ENCODE data around the gene CSNK1G1.
A peak's percentile ranks its signal among the peaks of the same experiment; 100 is the strongest.

The CSNK1G1 gene

GRCh38 chr15:64182859-64183370 is 173.1 kb downstream of the CSNK1G1 start:
- DNase-seq: no peak

GRCh38 chr15:64180235-64180824 is 175.6 kb downstream of the CSNK1G1 start:
- DNase-seq: no peak

GRCh38 chr15:64166102-64166890 is 189.7 kb downstream of the CSNK1G1 start:
- no peak for DNase-seq

- DNase-seq: no peak
Observed at GRCh38 chr15:64164436-64164835, 191.5 kb downstream of the CSNK1G1 start.

GRCh38 chr15:64163659-64164362 is 192.2 kb downstream of the CSNK1G1 start:
- no peak for DNase-seq

GRCh38 chr15:64162869-64163658 is 192.9 kb downstream of the CSNK1G1 start, which contains the start of gene PPIB:
Gene PPIB (minus strand): TSS chr15:64163022. CDS start chr15:64162986, 36 bp downstream.
- DNase-seq: peak; percentile 94

GRCh38 chr15:64162478-64162868 is 193.5 kb downstream of the CSNK1G1 start:
- DNase-seq: no peak

GRCh38 chr15:64161688-64162477 is 194.1 kb downstream of the CSNK1G1 start:
- DNase-seq: no peak

- DNase-seq: no peak
Observed at GRCh38 chr15:64158363-64159134, 197.4 kb downstream of the CSNK1G1 start.

GRCh38 chr15:64157599-64158125 is 198.3 kb downstream of the CSNK1G1 start:
- DNase-seq: no peak

GRCh38 chr15:64156652-64157331 is 199.2 kb downstream of the CSNK1G1 start:
- DNase-seq: no peak

GRCh38 chr15:64155802-64156651 is 199.9 kb downstream of the CSNK1G1 start:
- DNase-seq: no peak

GRCh38 chr15:64153480-64154367 is 202.2 kb downstream of the CSNK1G1 start:
- DNase-seq: peak; percentile 69

- DNase-seq: no peak
Observed at GRCh38 chr15:64152507-64153387, 203.2 kb downstream of the CSNK1G1 start.

GRCh38 chr15:64151727-64152506 is 204.1 kb downstream of the CSNK1G1 start, which contains the start of gene SNX22:
Gene SNX22 (plus strand): TSS chr15:64151731. CDS start chr15:64151776, 45 bp downstream.
- no peak for DNase-seq

All from amniotic stem cell (primary cell).